Activated CD4-positive, alpha-beta memory T cell treated with anti-CD3 and anti-CD28 coated beads, Interleukin-2, amount 10 ng/mL, durations not matched to agents 7 days and 5 days (primary cell): ENCODE data around the gene DFFA. TPM values are rescaled to one million over a fixed set of nuclear protein-coding genes. Genes with fewer than 3 reads are reported as not detected.
A peak's percentile ranks its signal among the peaks of the same experiment; 100 is the strongest.

ENCODE experiments used
- CTCF ChIA-PET: fragments of 350-600 bp; sonication (Branson Sonifier 250); formaldehyde crosslinking; loops from one replicate; lab custom pipeline; 2021; ENCODE audit warnings: antibody characterized with exemption, inconsistent platforms; lab: Charles Lee
- POLR2A ChIA-PET: fragments of 350-600 bp; sonication (Branson Sonifier 250); formaldehyde crosslinking; loops from one replicate; lab custom pipeline; 2021; ENCODE audit warnings: antibody characterized with exemption; lab: Charles Lee
- DNase-seq: peaks from one replicate; pipeline ENCODE4 v3.0.0-alpha.2; 2020
- H3K27ac Mint-ChIP-seq: one replicate; pipeline ENCODE4 v1.8.0; 2021; ENCODE audit warnings: mild to moderate bottlenecking, mixed read lengths
- H3K27me3 Mint-ChIP-seq: one replicate; pipeline ENCODE4 v1.8.0; 2021; ENCODE audit warnings: mixed read lengths
- H3K36me3 Mint-ChIP-seq: one replicate; pipeline ENCODE4 v1.8.0; 2021; ENCODE audit warnings: low read depth, mixed read lengths
- H3K4me1 Mint-ChIP-seq: one replicate; pipeline ENCODE4 v1.8.0; 2021; ENCODE audit warnings: mixed read lengths
- H3K4me3 Mint-ChIP-seq: one replicate; pipeline ENCODE4 v1.8.0; 2021; ENCODE audit warnings: mild to moderate bottlenecking, mixed read lengths
- H3K9me3 Mint-ChIP-seq: one replicate; pipeline ENCODE4 v1.8.0; 2021; ENCODE audit warnings: mixed read lengths
- total RNA-seq, 2 experiments: library from RNA; stranded (reverse); gene quantifications; one replicate each; pipeline ENCODE4 v1.2.3, GENCODE V29; 2021

The DFFA gene
- total RNA-seq, 2 experiments from 2014 or later = 23.5 to 24.2 TPM

GRCh38 chr1:10456048-10456447 is 16.3 kb downstream of the DFFA start:
- Mint-ChIP-seq H3K4me1 (peaks cover 12% of the 10 kb centered on the region), H3K36me3 (peaks cover 18% of the 10 kb centered on the region), H3K4me3 (no peak overlapping the region), H3K27ac (no peak overlapping the region), H3K9me3 (no peaks in the 10 kb centered on the region), H3K27me3 (no peaks in the 10 kb centered on the region)
- CTCF ChIA-PET = interaction anchor here (0.6 to 2.4 kb wide), 3 partner anchors 26 to 79 kb away, joined by 3 to 10 read pairs (median 8); partner anchors contain the start of gene CENPS
- POLR2A ChIA-PET = no interaction called here
- DNase-seq = no peak

DNA sequence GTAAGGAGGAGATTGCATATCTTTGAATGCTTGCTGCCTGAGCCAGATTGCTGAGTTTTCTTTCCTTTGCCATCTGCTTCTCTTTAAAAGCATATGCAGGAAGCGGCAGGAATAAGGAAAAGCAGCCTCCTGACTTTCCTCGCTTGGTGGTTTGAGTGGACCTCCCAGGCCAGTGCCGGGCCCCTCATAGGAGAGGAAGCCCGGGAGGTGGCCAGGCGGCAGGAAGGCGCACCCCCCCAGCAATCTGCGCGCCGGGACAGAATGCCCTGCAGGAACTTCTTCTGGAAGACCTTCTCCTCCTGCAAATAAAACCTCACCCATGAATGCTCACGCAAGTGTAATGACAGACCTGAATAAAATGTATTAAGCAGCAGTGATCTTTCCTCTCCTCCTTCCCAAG is 21.0 kb downstream of the DFFA start:
- Mint-ChIP-seq H3K9me3 (no peaks in the 10 kb centered on the region), H3K4me3 (no peak overlapping the region), H3K36me3 (peaks cover 6% of the 10 kb centered on the region), H3K4me1 (no peaks in the 10 kb centered on the region), H3K27ac (no peak overlapping the region), H3K27me3 (no peaks in the 10 kb centered on the region)
- ChIA-PET POLR2A (no interaction called here), CTCF (interaction anchor here (1.3 kb wide), 1 partner anchor 21 kb away, joined by 4 read pairs; the partner anchor contains the start of gene CENPS)
- DNase-seq = no peak

DNA sequence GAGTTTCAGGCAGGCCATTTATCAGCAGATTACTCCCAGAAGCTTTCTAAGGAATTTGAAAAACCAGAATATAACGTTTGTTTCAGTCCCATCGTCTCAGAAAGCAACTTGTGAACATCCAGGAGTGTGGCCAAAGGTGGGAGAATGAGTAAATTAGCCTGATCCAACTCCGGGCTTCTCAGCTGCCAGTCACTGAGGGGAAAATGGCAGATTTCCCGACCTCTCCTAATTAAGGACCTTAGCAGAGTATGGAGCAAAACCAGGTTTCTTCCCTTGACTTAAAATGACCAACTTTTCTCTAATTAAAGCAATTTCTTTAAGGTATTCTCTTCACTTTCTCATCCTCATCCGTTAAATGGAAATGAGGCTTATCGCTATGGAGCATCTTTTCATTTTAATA is 21.5 kb downstream of the DFFA start:
- no peak overlapping the region for H3K27ac Mint-ChIP-seq
- no peaks in the 10 kb centered on the region for H3K4me1 Mint-ChIP-seq
- no peaks in the 10 kb centered on the region for H3K27me3 Mint-ChIP-seq
- H3K4me3 Mint-ChIP-seq = no peak overlapping the region
- no peak for DNase-seq
- H3K9me3 Mint-ChIP-seq = no peaks in the 10 kb centered on the region
- peaks cover 4% of the 10 kb centered on the region for H3K36me3 Mint-ChIP-seq
- POLR2A ChIA-PET = interaction anchor here (1.5 kb wide), 1 partner anchor 20 kb away, joined by 4 read pairs; no protein-coding TSS in a partner anchor
- CTCF ChIA-PET = no interaction called here

DNA sequence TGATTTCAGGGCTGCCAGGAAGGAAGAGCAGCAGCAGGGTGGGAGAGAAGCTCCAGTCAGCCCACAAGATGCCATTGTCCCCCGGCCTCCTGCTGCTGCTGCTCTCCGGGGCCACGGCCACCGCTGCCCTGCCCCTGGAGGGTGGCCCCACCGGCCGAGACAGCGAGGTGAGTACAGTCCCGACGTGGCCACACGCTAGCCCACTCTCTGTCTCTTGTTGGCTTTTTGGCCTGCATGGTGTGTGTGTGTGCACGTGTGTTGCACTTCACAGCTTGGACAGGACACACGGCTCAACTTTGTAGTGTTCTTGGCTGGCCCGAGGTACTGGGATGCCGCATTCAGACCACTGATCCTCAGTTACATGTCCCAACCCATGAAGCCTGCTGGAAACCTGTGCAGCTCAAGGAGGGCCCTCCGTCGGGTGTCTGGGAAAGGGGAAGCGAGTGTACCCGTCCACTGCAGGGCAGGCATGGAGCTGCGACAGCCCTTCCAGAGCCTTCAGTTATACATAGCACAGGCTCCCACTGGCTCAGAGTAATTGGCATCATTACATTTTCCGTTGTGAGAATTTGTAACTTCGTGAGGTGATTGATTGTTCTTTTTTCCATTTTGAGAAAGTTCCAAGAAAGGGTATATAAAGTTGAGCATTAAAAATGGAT is 22.0 kb downstream of the DFFA start:
- no peak for DNase-seq
- peaks cover 4% of the 10 kb centered on the region for H3K36me3 Mint-ChIP-seq
- H3K4me3 Mint-ChIP-seq = no peak overlapping the region
- H3K9me3 Mint-ChIP-seq = no peaks in the 10 kb centered on the region
- no peak overlapping the region for H3K27ac Mint-ChIP-seq
- H3K27me3 Mint-ChIP-seq = no peaks in the 10 kb centered on the region
- no peaks in the 10 kb centered on the region for H3K4me1 Mint-ChIP-seq
- CTCF ChIA-PET = interaction anchor here (1.3 kb wide), 1 partner anchor 44 kb away, joined by 4 read pairs; no protein-coding TSS in a partner anchor
- POLR2A ChIA-PET = interaction anchor here (1.1 to 1.5 kb wide), 2 partner anchors 19 to 21 kb away, joined by 3 to 4 read pairs; no protein-coding TSS in a partner anchor

GRCh38 chr1:10449751-10450150 is 22.6 kb downstream of the DFFA start, which contains the start of gene CORT:
Gene CORT (plus strand): TSS chr1:10450031. CDS start chr1:10450224, 193 bp downstream.
- no peak within 1 kb of the TSS for H3K27ac Mint-ChIP-seq
- ChIA-PET CTCF (interaction anchor here (1.3 kb wide), 1 partner anchor 45 kb away, joined by 4 read pairs; no protein-coding TSS in a partner anchor), POLR2A (interaction anchor here (0.6 to 1.5 kb wide), 3 partner anchors 19 to 438 kb away, joined by 3 to 4 read pairs (median 3); no protein-coding TSS in a partner anchor)
- DNase-seq = no peak
- H3K4me1 Mint-ChIP-seq = no peaks in the 10 kb centered on the region
- peaks cover 4% of the 10 kb centered on the region for H3K36me3 Mint-ChIP-seq
- no peak within 1 kb of the TSS for H3K4me3 Mint-ChIP-seq
- H3K9me3 Mint-ChIP-seq = no peaks in the 10 kb centered on the region
- H3K27me3 Mint-ChIP-seq = no peaks in the 10 kb centered on the region

- DNase-seq = no peak
- POLR2A ChIA-PET = no interaction called here
- Mint-ChIP-seq H3K4me3 (no peak overlapping the region), H3K27me3 (no peaks in the 10 kb centered on the region), H3K27ac (peak overlapping the region; percentile 47), H3K9me3 (no peaks in the 10 kb centered on the region), H3K36me3 (no peaks in the 10 kb centered on the region), H3K4me1 (no peaks in the 10 kb centered on the region)
- CTCF ChIA-PET = no interaction called here
These were observed 25.4 kb downstream of the DFFA start for GRCh38 chr1:10446790-10447422.

DNA sequence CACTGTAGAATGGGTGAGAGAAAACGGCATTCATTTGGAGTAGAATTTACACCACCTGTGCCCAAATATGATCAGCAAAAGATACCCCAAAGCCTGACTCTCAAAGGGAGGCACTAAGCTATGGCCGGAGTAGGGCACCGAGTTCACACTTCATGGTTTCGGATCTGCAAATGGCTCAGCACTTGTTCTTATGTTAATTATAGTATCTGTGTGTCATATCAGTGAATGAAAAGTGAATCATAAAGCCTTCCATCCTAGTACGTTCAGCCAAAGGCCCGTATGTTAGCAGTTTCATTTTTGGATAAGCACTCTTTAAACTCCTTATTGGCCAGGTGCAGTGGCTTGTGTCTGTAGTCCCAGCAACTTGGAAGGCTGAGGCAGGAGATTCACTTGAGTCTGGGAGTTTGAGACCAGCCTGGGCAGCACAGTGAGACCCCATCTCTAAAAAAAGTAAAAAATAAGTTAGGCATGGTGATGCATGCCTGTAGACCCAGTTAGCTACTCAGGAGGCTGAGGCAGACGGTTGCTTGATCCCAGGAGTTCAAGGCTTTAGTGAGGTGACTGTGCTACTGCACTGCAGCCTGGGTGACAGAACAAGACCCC is 27.4 kb downstream of the DFFA start:
- H3K36me3 Mint-ChIP-seq = no peaks in the 10 kb centered on the region
- H3K4me1 Mint-ChIP-seq = no peaks in the 10 kb centered on the region
- ChIA-PET CTCF (interaction anchor here (1.0 to 2.3 kb wide), 3 partner anchors 14 to 49 kb away, joined by 4 to 9 read pairs (median 4); partner anchors contain the start of gene CENPS), POLR2A (interaction anchor here (1.1 kb wide), 1 partner anchor 15 kb away, joined by 6 read pairs; the partner anchor contains the start of gene CENPS)
- H3K4me3 Mint-ChIP-seq = no peak overlapping the region
- no peaks in the 10 kb centered on the region for H3K27me3 Mint-ChIP-seq
- no peak for DNase-seq
- H3K9me3 Mint-ChIP-seq = no peaks in the 10 kb centered on the region
- peak overlapping the region; percentile 58 for H3K27ac Mint-ChIP-seq

DNA sequence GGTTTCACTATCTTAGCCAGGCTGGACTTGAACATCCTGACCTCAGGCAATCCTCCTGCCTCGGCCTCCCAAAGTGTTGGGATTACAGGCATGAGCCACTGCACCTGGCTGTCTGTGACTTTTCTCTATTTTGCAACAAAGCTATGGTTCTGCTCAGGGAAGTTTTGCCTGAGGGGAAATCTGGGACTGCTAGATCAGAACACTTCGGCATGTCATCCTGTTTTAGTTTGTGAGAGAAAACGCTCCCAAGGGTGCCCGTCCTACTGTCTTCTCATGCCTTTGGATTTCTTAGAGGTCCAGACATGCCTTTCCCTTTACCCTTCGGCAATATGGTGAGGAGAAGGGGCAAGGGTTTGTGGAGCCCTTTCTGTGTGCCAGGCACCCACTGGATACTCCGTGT is 28.1 kb downstream of the DFFA start:
- Mint-ChIP-seq H3K36me3 (no peaks in the 10 kb centered on the region), H3K4me3 (no peak overlapping the region), H3K9me3 (no peaks in the 10 kb centered on the region), H3K27me3 (no peaks in the 10 kb centered on the region), H3K4me1 (no peaks in the 10 kb centered on the region), H3K27ac (no peak overlapping the region)
- POLR2A ChIA-PET = interaction anchor here (1.1 kb wide), 1 partner anchor 14 kb away, joined by 6 read pairs; the partner anchor contains the start of gene CENPS
- DNase-seq = no peak
- CTCF ChIA-PET = interaction anchor here (0.7 to 2.3 kb wide), 4 partner anchors 14 to 940 kb away, joined by 4 to 9 read pairs (median 4); partner anchors contain the start of gene CENPS

DNA sequence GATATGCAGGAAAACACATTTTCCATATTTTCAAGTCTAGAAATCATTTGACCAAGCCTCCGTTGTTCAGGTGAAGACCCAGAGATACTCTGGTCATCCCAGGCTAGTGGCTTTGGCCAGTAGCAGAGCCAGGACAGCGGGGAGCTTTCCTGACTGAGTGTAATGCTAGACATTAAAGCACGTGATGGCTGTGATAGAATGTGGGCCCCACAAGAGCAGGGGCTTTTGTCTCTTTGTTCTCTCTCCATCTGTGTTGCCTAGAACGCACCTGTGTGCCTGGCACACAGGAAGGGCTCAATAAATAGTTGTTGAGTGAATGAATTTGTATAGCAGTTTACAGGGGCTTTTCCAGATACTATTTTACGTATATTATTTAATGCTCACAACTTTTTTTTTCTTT is 31.5 kb downstream of the DFFA start:
- Mint-ChIP-seq H3K36me3 (no peaks in the 10 kb centered on the region), H3K9me3 (no peaks in the 10 kb centered on the region), H3K27me3 (no peaks in the 10 kb centered on the region), H3K27ac (no peak overlapping the region), H3K4me1 (no peaks in the 10 kb centered on the region), H3K4me3 (no peak overlapping the region)
- ChIA-PET POLR2A (no interaction called here), CTCF (no interaction called here)
- DNase-seq = no peak

GRCh38 chr1:10440305-10440704 is 32.0 kb downstream of the DFFA start:
- Mint-ChIP-seq H3K27me3 (no peaks in the 10 kb centered on the region), H3K27ac (no peak overlapping the region), H3K36me3 (no peaks in the 10 kb centered on the region), H3K9me3 (no peaks in the 10 kb centered on the region), H3K4me3 (no peak overlapping the region), H3K4me1 (no peaks in the 10 kb centered on the region)
- CTCF ChIA-PET = no interaction called here
- POLR2A ChIA-PET = interaction anchor here (1.0 kb wide), 1 partner anchor 9 kb away, joined by 4 read pairs; no protein-coding TSS in a partner anchor
- DNase-seq = no peak

DNA sequence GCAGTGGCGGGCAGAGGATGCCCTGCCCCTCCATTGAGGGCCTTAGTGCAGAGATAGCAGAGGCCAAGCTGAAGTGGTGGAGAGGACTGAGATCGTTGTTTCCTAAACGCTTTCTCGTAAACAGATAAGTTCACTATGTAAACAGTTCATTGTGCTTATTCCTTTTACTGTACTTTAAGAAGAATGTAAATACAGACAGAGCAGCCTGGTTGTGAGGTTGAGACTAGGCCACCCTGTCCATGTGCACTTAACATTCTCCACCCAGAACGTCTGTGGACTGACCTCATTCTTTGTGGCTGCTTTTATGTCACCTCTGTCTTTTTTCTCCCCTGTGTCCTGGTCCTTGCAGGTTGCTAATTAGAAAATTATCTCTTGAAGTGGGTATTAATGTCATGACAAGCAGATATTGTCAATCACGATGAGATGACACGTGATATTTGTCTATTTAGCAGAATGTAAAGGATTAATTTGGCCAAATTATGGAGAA is 33.6 kb downstream of the DFFA start:
- Mint-ChIP-seq H3K36me3 (no peaks in the 10 kb centered on the region), H3K27ac (no peak overlapping the region), H3K9me3 (no peaks in the 10 kb centered on the region), H3K27me3 (no peaks in the 10 kb centered on the region), H3K4me3 (no peak overlapping the region), H3K4me1 (no peaks in the 10 kb centered on the region)
- DNase-seq = no peak
- ChIA-PET POLR2A (interaction anchor here (1.1 kb wide), 1 partner anchor 52 kb away, joined by 3 read pairs; no protein-coding TSS in a partner anchor), CTCF (interaction anchor here (1.5 kb wide), 1 partner anchor 9 kb away, joined by 4 read pairs; the partner anchor contains the start of gene CENPS)

GRCh38 chr1:10437052-10437451 is 35.3 kb downstream of the DFFA start:
- no peaks in the 10 kb centered on the region for H3K9me3 Mint-ChIP-seq
- H3K4me3 Mint-ChIP-seq = no peak overlapping the region
- POLR2A ChIA-PET = no interaction called here
- H3K27me3 Mint-ChIP-seq = no peaks in the 10 kb centered on the region
- H3K36me3 Mint-ChIP-seq = no peaks in the 10 kb centered on the region
- peaks cover 4% of the 10 kb centered on the region for H3K4me1 Mint-ChIP-seq
- DNase-seq = no peak
- no peak overlapping the region for H3K27ac Mint-ChIP-seq
- CTCF ChIA-PET = interaction anchor here (1.2 kb wide), 1 partner anchor 52 kb away, joined by 5 read pairs; no protein-coding TSS in a partner anchor
